Measurements from ENCODE around the gene TSPYL4.

- TF ChIP-seq CTCF (conservative IDR thresholded peaks at IDR 0.05) (no peak), ZFX (IDR thresholded peaks at IDR 0.05) (no peak)
Observed at GRCh38 chr6:116258520-116258919, 4.6 kb upstream of the TSPYL4 start.
